Stomach (tissue), 4 donors: ENCODE measurements around the gene ARID5B.

ENCODE experiments used
- POLR2AphosphoS5 ChIP-seq, 3 donors: sonication (generic); formaldehyde crosslinking; IDR thresholded peaks; one replicate each; pipeline ENCODE4 v1.6.1; 2016; ENCODE audit warnings: antibody characterized with exemption in 3 of 3
- TF ChIP-seq, protein P1 (sequence below), 7 experiments: fragments of 450-650 bp in 4 of 7; fragments of 200-600 bp in 3 of 7; sonication (generic) in 3 of 7; IDR thresholded peaks; one replicate each; pipeline ENCODE4 v1.5.1; 2016 to 2019; ENCODE audit warnings: antibody characterized with exemption in 7 of 7, control low read depth in 2 of 7, mild to moderate bottlenecking in 1 of 7

DNA sequence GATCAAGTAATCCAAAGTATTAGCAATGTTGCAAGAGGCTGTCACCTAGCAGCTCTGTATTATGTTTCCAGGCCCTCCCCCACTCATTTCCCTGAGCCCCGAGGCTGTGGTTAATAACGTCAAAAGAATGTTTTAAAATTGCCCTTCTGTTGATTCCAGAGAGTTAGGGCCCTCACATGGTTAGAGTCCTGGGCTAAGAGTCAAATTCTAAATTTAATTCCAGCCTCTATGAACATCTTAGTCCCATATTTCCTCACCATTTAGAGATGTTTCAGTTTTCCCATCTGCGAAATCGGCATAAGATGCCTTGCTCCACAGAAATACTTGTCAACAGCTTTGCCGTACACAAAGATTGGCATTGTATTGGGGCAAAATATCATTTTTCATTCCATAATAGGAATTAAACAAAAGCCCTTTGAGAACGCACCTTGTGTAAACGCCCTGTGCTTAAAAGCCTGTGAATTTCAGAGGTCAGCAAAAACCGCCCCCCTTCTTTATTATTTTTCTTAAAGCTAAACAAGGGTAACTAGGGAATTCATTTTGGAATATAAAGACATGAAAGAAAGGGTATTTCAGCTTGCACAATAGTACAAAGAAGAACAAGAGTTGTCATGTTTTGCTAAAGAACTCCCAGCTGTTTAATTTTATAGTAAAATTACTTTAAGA lies 135.8 kb downstream of the ARID5B start:
- TF ChIP-seq, protein P1, sequence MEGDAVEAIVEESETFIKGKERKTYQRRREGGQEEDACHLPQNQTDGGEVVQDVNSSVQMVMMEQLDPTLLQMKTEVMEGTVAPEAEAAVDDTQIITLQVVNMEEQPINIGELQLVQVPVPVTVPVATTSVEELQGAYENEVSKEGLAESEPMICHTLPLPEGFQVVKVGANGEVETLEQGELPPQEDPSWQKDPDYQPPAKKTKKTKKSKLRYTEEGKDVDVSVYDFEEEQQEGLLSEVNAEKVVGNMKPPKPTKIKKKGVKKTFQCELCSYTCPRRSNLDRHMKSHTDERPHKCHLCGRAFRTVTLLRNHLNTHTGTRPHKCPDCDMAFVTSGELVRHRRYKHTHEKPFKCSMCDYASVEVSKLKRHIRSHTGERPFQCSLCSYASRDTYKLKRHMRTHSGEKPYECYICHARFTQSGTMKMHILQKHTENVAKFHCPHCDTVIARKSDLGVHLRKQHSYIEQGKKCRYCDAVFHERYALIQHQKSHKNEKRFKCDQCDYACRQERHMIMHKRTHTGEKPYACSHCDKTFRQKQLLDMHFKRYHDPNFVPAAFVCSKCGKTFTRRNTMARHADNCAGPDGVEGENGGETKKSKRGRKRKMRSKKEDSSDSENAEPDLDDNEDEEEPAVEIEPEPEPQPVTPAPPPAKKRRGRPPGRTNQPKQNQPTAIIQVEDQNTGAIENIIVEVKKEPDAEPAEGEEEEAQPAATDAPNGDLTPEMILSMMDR (IDR thresholded peaks at IDR 0.05), result no peak
- TF ChIP-seq POLR2AphosphoS5 (IDR thresholded peaks at IDR 0.05), result peak in 1 of 3 donors; percentile 37
